Measurements from ENCODE around the gene OTULIN.

Gene OTULIN

GRCh38 chr5:14741131-14741530, 76.6 kb downstream of the OTULIN start:
- no peak overlapping the region for H3K4me3 ChIP-seq (ENCODE audit: low read depth, low read length)
- peaks cover 28% of the 10 kb centered on the region for H3K36me3 ChIP-seq
- DNase-seq = peak; percentile 79
- no peaks in the 10 kb centered on the region for H3K27me3 ChIP-seq (ENCODE audit: insufficient read depth, low read depth, severe bottlenecking)
- H3K27ac ChIP-seq = peak overlapping the region; percentile 50
- no peak for TF ChIP-seq CTCF (IDR thresholded peaks at IDR 0.05; ENCODE audit: low read depth, low read length)
- no peaks in the 10 kb centered on the region for H3K9me3 ChIP-seq (ENCODE audit: severe bottlenecking)

GRCh38 chr5:14741801-14742440, 77.4 kb downstream of the OTULIN start:
- TF ChIP-seq CTCF (IDR thresholded peaks at IDR 0.05; ENCODE audit: low read depth, low read length) = no peak
- H3K27me3 ChIP-seq (ENCODE audit: insufficient read depth, low read depth, severe bottlenecking) = no peaks in the 10 kb centered on the region
- H3K27ac ChIP-seq = peak overlapping the region; percentile 50
- peaks cover 32% of the 10 kb centered on the region for H3K36me3 ChIP-seq
- DNase-seq = peak; percentile 85
- no peak overlapping the region for H3K4me3 ChIP-seq (ENCODE audit: low read depth, low read length)
- no peaks in the 10 kb centered on the region for H3K9me3 ChIP-seq (ENCODE audit: severe bottlenecking)

- Histone ChIP-seq H3K27me3 (ENCODE audit: insufficient read depth, low read depth, severe bottlenecking) (no peaks in the 10 kb centered on the region), H3K4me3 (ENCODE audit: low read depth, low read length) (no peak overlapping the region), H3K36me3 (peaks cover 37% of the 10 kb centered on the region), H3K9me3 (ENCODE audit: severe bottlenecking) (no peaks in the 10 kb centered on the region), H3K27ac (peak overlapping the region; percentile 49)
- no peak for DNase-seq
- no peak for TF ChIP-seq CTCF (IDR thresholded peaks at IDR 0.05; ENCODE audit: low read depth, low read length)
Measured at GRCh38 chr5:14742498-14742897, 78.0 kb downstream of the OTULIN start.

GRCh38 chr5:14743601-14744295, 79.2 kb downstream of the OTULIN start:
- DNase-seq = no peak
- Histone ChIP-seq H3K27ac (no peak overlapping the region), H3K9me3 (ENCODE audit: severe bottlenecking) (no peaks in the 10 kb centered on the region), H3K4me3 (ENCODE audit: low read depth, low read length) (no peak overlapping the region), H3K27me3 (ENCODE audit: insufficient read depth, low read depth, severe bottlenecking) (no peaks in the 10 kb centered on the region), H3K36me3 (peaks cover 33% of the 10 kb centered on the region)
- no peak for TF ChIP-seq CTCF (IDR thresholded peaks at IDR 0.05; ENCODE audit: low read depth, low read length)

- no peak for TF ChIP-seq CTCF (IDR thresholded peaks at IDR 0.05; ENCODE audit: low read depth, low read length)
- Histone ChIP-seq H3K27ac (no peak overlapping the region), H3K27me3 (ENCODE audit: insufficient read depth, low read depth, severe bottlenecking) (no peaks in the 10 kb centered on the region), H3K4me3 (ENCODE audit: low read depth, low read length) (no peak overlapping the region), H3K9me3 (ENCODE audit: severe bottlenecking) (no peaks in the 10 kb centered on the region), H3K36me3 (peaks cover 36% of the 10 kb centered on the region)
- no peak for DNase-seq
Measured at GRCh38 chr5:14744296-14745187, 80.0 kb downstream of the OTULIN start.

Measured in WERI-Rb-1 (cell line).